Neural progenitor cell (in vitro differentiated cells): ENCODE measurements around the gene ATAD2B. TPM values are rescaled to one million over a fixed set of nuclear protein-coding genes. Genes with fewer than 3 reads are reported as not detected.

Source experiments
- DNase-seq: peaks from one replicate; pipeline ENCODE4 v3.0.0-alpha.2; 2016; ENCODE audit warnings: low spot score
- H2AFZ ChIP-seq: fragments of 200-600 bp; sonication (generic); replicated peaks from 2 replicates; pipeline ENCODE4 v1.6.1; 2016; ENCODE audit warnings: antibody characterized with exemption
- H3F3A ChIP-seq: fragments of 200-600 bp; sonication (generic); 2 replicates; pipeline ENCODE4 v1.6.1; 2016; ENCODE audit warnings: antibody characterized with exemption, low read depth
- H3K27ac ChIP-seq: fragments of 200-600 bp; sonication (generic); 2 replicates; pipeline ENCODE4 v1.5.1; 2016; ENCODE audit warnings: mild to moderate bottlenecking
- H3K27me3 ChIP-seq: fragments of 200-600 bp; sonication (generic); 2 replicates; pipeline ENCODE4 v1.6.1; 2016; ENCODE audit warnings: mild to moderate bottlenecking, moderate library complexity
- H3K36me3 ChIP-seq: fragments of 200-600 bp; sonication (generic); 2 replicates; pipeline ENCODE4 v1.5.1; 2016
- H3K4me1 ChIP-seq: fragments of 200-600 bp; sonication (generic); 2 replicates; pipeline ENCODE4 v1.6.1; 2016; ENCODE audit warnings: mixed run types
- H3K4me2 ChIP-seq: fragments of 200-600 bp; sonication (generic); 2 replicates; pipeline ENCODE4 v1.6.1; 2016
- H3K4me3 ChIP-seq: fragments of 200-600 bp; sonication (generic); 2 replicates; pipeline ENCODE4 v1.5.1; 2016
- H3K79me2 ChIP-seq: fragments of 200-600 bp; sonication (generic); 2 replicates; pipeline ENCODE4 v1.6.1; 2016; ENCODE audit warnings: low read depth
- H3K9ac ChIP-seq: fragments of 200-600 bp; sonication (generic); 2 replicates; pipeline ENCODE4 v1.6.1; 2016
- H3K9me3 ChIP-seq: fragments of 200-600 bp; sonication (generic); 2 replicates; pipeline ENCODE4 v1.5.1; 2016; ENCODE audit warnings: low read depth
- H4K20me1 ChIP-seq: fragments of 200-600 bp; sonication (generic); 2 replicates; pipeline ENCODE4 v1.6.1; 2016; ENCODE audit warnings: low read depth
- H3K27ac Mint-ChIP-seq: 3 replicates; pipeline ENCODE4 v1.8.0; 2021; ENCODE audit warnings: mixed read lengths
- H3K27me3 Mint-ChIP-seq: 2 replicates; pipeline ENCODE4 v1.8.0; 2022; ENCODE audit warnings: low read depth, mild to moderate bottlenecking, inconsistent platforms, moderate library complexity, mixed read lengths; ENCODE audit not compliant: insufficient read depth
- H3K36me3 Mint-ChIP-seq: 3 replicates; pipeline ENCODE4 v1.8.0; 2021; ENCODE audit warnings: mixed read lengths
- H3K4me1 Mint-ChIP-seq: 3 replicates; pipeline ENCODE4 v1.8.0; 2021; ENCODE audit warnings: mixed read lengths
- H3K4me3 Mint-ChIP-seq: 3 replicates; pipeline ENCODE4 v1.8.0; 2021; ENCODE audit warnings: mild to moderate bottlenecking, moderate library complexity, mixed read lengths
- H3K9me3 Mint-ChIP-seq: 3 replicates; pipeline ENCODE4 v1.8.0; 2020; ENCODE audit warnings: mixed read lengths
- CTCF ChIP-seq: fragments of 200-600 bp; sonication (generic); IDR thresholded peaks from 2 replicates; pipeline ENCODE4 v1.5.1; 2017; ENCODE audit warnings: antibody characterized with exemption, mild to moderate bottlenecking
- EZH2 ChIP-seq: fragments of 200-600 bp; sonication (generic); IDR thresholded peaks from 2 replicates; pipeline ENCODE4 v1.6.1; 2017; ENCODE audit warnings: antibody characterized with exemption, mild to moderate bottlenecking, moderate library complexity
- EZH2phosphoT487 ChIP-seq: fragments of 200-600 bp; sonication (generic); IDR thresholded peaks from 2 replicates; pipeline ENCODE4 v1.6.1; 2017; ENCODE audit warnings: antibody characterized with exemption
- total RNA-seq: library from RNA; depleted of rRNA; stranded (reverse); fragments of >200 nt; gene quantifications from 2 replicates; pipeline ENCODE4 v1.2.3, GENCODE V29; 2015; ENCODE audit warnings: low replicate concordance

ATAD2B gene
- total RNA-seq, 1 donor from 2014 or later, result 38.7 TPM

GRCh38 chr2:23705771-23706612 is 220.9 kb downstream of the ATAD2B start:
- Mint-ChIP-seq H3K36me3 (peaks cover 32% of the 10 kb centered on the region), H3K27ac (no peak overlapping the region), H3K27me3 (peaks cover 8% of the 10 kb centered on the region), H3K4me3 (no peak overlapping the region), H3K4me1 (peaks cover 6% of the 10 kb centered on the region), H3K9me3 (no peaks in the 10 kb centered on the region)
- H3K4me1 ChIP-seq, result peaks cover 7% of the 10 kb centered on the region
- no peak for DNase-seq
- no peaks in the 10 kb centered on the region for H3K27me3 ChIP-seq
- H3K79me2 ChIP-seq, result no peaks in the 10 kb centered on the region
- H3K4me2 ChIP-seq, result no peak overlapping the region
- peaks cover 2% of the 10 kb centered on the region for H3F3A ChIP-seq
- H3K36me3 ChIP-seq, result no peaks in the 10 kb centered on the region
- no peaks in the 10 kb centered on the region for H4K20me1 ChIP-seq
- H3K4me3 ChIP-seq, result no peak overlapping the region
- H2AFZ ChIP-seq, result no peak overlapping the region
- no peaks in the 10 kb centered on the region for H3K9me3 ChIP-seq
- H3K27ac ChIP-seq, result no peak overlapping the region
- no peak for TF ChIP-seq EZH2
- TF ChIP-seq CTCF, result peak; percentile 27
- no peak for TF ChIP-seq EZH2phosphoT487
- no peak overlapping the region for H3K9ac ChIP-seq

- H3K4me1 Mint-ChIP-seq, result peaks cover 2% of the 10 kb centered on the region
- H3K4me2 ChIP-seq, result no peak overlapping the region
- H3K4me3 Mint-ChIP-seq, result no peak overlapping the region
- H3K9ac ChIP-seq, result no peak overlapping the region
- no peaks in the 10 kb centered on the region for H3K79me2 ChIP-seq
- no peaks in the 10 kb centered on the region for H3K36me3 ChIP-seq
- no peaks in the 10 kb centered on the region for H3F3A ChIP-seq
- no peaks in the 10 kb centered on the region for H3K27me3 ChIP-seq
- H3K9me3 Mint-ChIP-seq, result peaks cover 8% of the 10 kb centered on the region
- no peaks in the 10 kb centered on the region for H3K4me1 ChIP-seq
- H3K27me3 Mint-ChIP-seq, result peaks cover 6% of the 10 kb centered on the region
- peak overlapping the region; percentile 46 for H3K27ac Mint-ChIP-seq
- no peak overlapping the region for H3K27ac ChIP-seq
- H3K4me3 ChIP-seq, result no peak overlapping the region
- no peak overlapping the region for H2AFZ ChIP-seq
- no peak for TF ChIP-seq EZH2phosphoT487
- no peak for TF ChIP-seq EZH2
- TF ChIP-seq CTCF, result no peak
- no peaks in the 10 kb centered on the region for H3K9me3 ChIP-seq
- peaks cover 39% of the 10 kb centered on the region for H3K36me3 Mint-ChIP-seq
- H4K20me1 ChIP-seq, result no peaks in the 10 kb centered on the region
- no peak for DNase-seq
Measured at GRCh38 chr2:23703583-23704385, 223.1 kb downstream of the ATAD2B start.

GRCh38 chr2:23703037-23703582 is 223.8 kb downstream of the ATAD2B start:
- peaks cover 6% of the 10 kb centered on the region for H3K27me3 Mint-ChIP-seq
- no peaks in the 10 kb centered on the region for H3F3A ChIP-seq
- no peaks in the 10 kb centered on the region for H3K27me3 ChIP-seq
- TF ChIP-seq EZH2 (no peak), EZH2phosphoT487 (no peak), CTCF (no peak)
- H3K4me3 Mint-ChIP-seq, result no peak overlapping the region
- H3K36me3 ChIP-seq, result no peaks in the 10 kb centered on the region
- H3K9me3 ChIP-seq, result no peaks in the 10 kb centered on the region
- no peaks in the 10 kb centered on the region for H4K20me1 ChIP-seq
- no peak overlapping the region for H3K9ac ChIP-seq
- peaks cover 8% of the 10 kb centered on the region for H3K9me3 Mint-ChIP-seq
- peaks cover 41% of the 10 kb centered on the region for H3K36me3 Mint-ChIP-seq
- H3K27ac Mint-ChIP-seq, result no peak overlapping the region
- H3K4me2 ChIP-seq, result no peak overlapping the region
- H3K79me2 ChIP-seq, result no peaks in the 10 kb centered on the region
- no peak overlapping the region for H3K4me3 ChIP-seq
- no peaks in the 10 kb centered on the region for H3K4me1 ChIP-seq
- no peak overlapping the region for H3K27ac ChIP-seq
- no peak for DNase-seq
- peaks cover 2% of the 10 kb centered on the region for H3K4me1 Mint-ChIP-seq
- no peak overlapping the region for H2AFZ ChIP-seq
